Astrocyte (in vitro differentiated cells and primary cell): ENCODE measurements around the gene TXLNA.

Source experiments
- EZH2 ChIP-seq: IDR thresholded peaks from 2 replicates; pipeline ENCODE4 v1.6.1; 2012; ENCODE audit warnings: mild to moderate bottlenecking, low read length, inconsistent platforms; ENCODE audit not compliant: insufficient read depth
- TF ChIP-seq, protein P1 (sequence below): IDR thresholded peaks from 2 replicates; pipeline ENCODE4 v1.5.1; 2011; ENCODE audit warnings: low read depth, mild to moderate bottlenecking, inconsistent platforms, low read length, moderate library complexity; ENCODE audit not compliant: insufficient read depth

DNA sequence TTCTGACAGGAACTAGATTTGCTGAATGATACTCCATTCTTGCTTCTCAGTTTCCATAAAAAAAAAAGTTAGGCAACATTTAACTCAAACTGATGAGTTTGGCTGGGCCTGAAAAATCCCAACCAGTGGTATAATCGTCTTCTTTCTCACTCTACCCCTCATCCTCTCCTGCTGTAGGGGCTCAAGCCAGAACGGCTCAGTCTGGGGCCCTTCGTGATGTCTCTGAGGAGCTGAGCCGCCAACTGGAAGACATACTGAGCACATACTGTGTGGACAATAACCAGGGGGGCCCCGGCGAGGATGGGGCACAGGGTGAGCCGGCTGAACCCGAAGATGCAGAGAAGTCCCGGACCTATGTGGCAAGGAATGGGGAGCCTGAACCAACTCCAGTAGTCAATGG is 1.6 kb downstream of the TXLNA start:
- TF ChIP-seq, protein P1, sequence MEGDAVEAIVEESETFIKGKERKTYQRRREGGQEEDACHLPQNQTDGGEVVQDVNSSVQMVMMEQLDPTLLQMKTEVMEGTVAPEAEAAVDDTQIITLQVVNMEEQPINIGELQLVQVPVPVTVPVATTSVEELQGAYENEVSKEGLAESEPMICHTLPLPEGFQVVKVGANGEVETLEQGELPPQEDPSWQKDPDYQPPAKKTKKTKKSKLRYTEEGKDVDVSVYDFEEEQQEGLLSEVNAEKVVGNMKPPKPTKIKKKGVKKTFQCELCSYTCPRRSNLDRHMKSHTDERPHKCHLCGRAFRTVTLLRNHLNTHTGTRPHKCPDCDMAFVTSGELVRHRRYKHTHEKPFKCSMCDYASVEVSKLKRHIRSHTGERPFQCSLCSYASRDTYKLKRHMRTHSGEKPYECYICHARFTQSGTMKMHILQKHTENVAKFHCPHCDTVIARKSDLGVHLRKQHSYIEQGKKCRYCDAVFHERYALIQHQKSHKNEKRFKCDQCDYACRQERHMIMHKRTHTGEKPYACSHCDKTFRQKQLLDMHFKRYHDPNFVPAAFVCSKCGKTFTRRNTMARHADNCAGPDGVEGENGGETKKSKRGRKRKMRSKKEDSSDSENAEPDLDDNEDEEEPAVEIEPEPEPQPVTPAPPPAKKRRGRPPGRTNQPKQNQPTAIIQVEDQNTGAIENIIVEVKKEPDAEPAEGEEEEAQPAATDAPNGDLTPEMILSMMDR: no peak
- no peak for TF ChIP-seq EZH2
